Erythroblast (primary cell): ENCODE results near the gene SDHB.

Experiments used
- GATA1 ChIP-seq: IDR thresholded peaks from 2 replicates; pipeline ENCODE4 v1.6.1; 2011; ENCODE audit warnings: low read depth, mild to moderate bottlenecking, control low read depth, low read length, moderate library complexity
- POLR2A ChIP-seq: IDR thresholded peaks from 2 replicates; pipeline ENCODE4 v1.6.1; 2011; ENCODE audit warnings: mild to moderate bottlenecking, low read length

DNA sequence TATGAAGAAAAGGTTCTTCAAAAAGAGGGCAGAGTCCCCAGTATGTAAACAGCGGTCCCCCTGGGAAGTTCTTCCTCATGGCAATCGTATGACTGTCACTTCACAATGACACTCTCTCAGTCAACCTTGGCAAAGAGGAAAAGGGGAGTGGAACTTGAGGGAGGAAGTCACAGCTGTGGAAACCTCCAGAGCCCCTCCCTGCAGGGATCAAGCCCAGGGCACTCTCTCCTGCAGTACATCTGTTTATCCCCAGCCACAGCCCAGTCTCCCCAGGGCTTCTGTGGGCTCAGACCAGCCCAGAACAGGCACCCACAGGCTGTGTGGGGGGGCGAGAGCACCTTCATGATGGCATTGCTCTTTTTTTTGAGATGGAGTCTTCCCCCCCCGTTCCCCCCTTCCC is 44.1 kb downstream of the SDHB start:
- no peak for TF ChIP-seq POLR2A
- no peak for TF ChIP-seq GATA1
